Measurements from ENCODE around the gene STK39.

STK39 gene

GRCh38 chr2:168116448-168116847 is 130.9 kb downstream of the STK39 start:
- Histone ChIP-seq H3K4me1 (ENCODE audit: control insufficient read depth, insufficient read depth, low read length) (peaks cover 5% of the 10 kb centered on the region), H3K9ac (ENCODE audit: low read length in 2 of 2) (no peak overlapping the region), H3K9me3 (ENCODE audit: control insufficient read depth in 2 of 2, low read length in 2 of 2) (no peaks in the 10 kb centered on the region), H3K27ac (ENCODE audit: low read length) (no peak overlapping the region), H3K27me3 (ENCODE audit: control insufficient read depth in 1 of 2, insufficient read depth in 2 of 2, low read length in 2 of 2) (no peaks in the 10 kb centered on the region), H3K4me3 (ENCODE audit: low read length in 2 of 2) (no peak overlapping the region), H3K36me3 (ENCODE audit: control insufficient read depth in 2 of 2, insufficient read depth in 2 of 2, low read length in 2 of 2) (peaks cover 6 to 12% of the 10 kb centered on the region in 2 donors)

GRCh38 chr2:168114619-168115018 is 132.8 kb downstream of the STK39 start:
- Histone ChIP-seq H3K9ac (ENCODE audit: low read length in 2 of 2) (no peak overlapping the region), H3K27ac (ENCODE audit: low read length) (no peak overlapping the region), H3K9me3 (ENCODE audit: control insufficient read depth in 2 of 2, low read length in 2 of 2) (no peaks in the 10 kb centered on the region), H3K4me3 (ENCODE audit: low read length in 2 of 2) (no peak overlapping the region), H3K27me3 (ENCODE audit: control insufficient read depth in 1 of 2, insufficient read depth in 2 of 2, low read length in 2 of 2) (no peaks in the 10 kb centered on the region), H3K4me1 (ENCODE audit: control insufficient read depth, insufficient read depth, low read length) (peaks cover 5% of the 10 kb centered on the region), H3K36me3 (ENCODE audit: control insufficient read depth in 2 of 2, insufficient read depth in 2 of 2, low read length in 2 of 2) (peaks cover 6 to 10% of the 10 kb centered on the region in 2 donors)

DNA sequence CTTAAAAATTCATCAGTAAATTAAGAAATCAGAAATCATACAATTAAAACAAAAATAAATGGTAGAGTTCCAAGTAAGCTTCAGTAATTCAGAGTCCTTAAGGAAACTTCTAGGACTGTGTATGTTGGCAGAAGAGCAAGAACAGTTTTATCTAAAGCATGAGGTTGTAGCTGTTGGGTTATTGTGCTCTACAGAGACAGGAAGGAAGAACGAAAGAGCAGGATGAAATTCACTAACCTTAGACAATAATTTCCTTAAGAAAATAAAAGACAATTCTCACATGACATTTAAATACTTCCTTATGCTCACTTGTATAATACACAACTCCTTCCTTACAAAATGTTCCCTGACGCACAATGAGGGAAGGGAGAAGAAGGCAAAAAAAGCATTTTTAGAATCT is 133.4 kb downstream of the STK39 start:
- H3K27ac ChIP-seq (ENCODE audit: low read length), result no peak overlapping the region
- peaks cover 5% of the 10 kb centered on the region for H3K4me1 ChIP-seq (ENCODE audit: control insufficient read depth, insufficient read depth, low read length)
- peaks cover 6 to 10% of the 10 kb centered on the region in 2 donors for H3K36me3 ChIP-seq (ENCODE audit: control insufficient read depth in 2 of 2, insufficient read depth in 2 of 2, low read length in 2 of 2)
- H3K4me3 ChIP-seq (ENCODE audit: low read length in 2 of 2), result no peak overlapping the region
- H3K27me3 ChIP-seq (ENCODE audit: control insufficient read depth in 1 of 2, insufficient read depth in 2 of 2, low read length in 2 of 2), result no peaks in the 10 kb centered on the region
- no peak overlapping the region for H3K9ac ChIP-seq (ENCODE audit: low read length in 2 of 2)
- no peaks in the 10 kb centered on the region for H3K9me3 ChIP-seq (ENCODE audit: control insufficient read depth in 2 of 2, low read length in 2 of 2)

GRCh38 chr2:168107322-168107721 is 140.1 kb downstream of the STK39 start:
- peaks cover 0 to 4% of the 10 kb centered on the region in 2 donors for H3K36me3 ChIP-seq (ENCODE audit: control insufficient read depth in 2 of 2, insufficient read depth in 2 of 2, low read length in 2 of 2)
- no peak overlapping the region for H3K4me3 ChIP-seq (ENCODE audit: low read length in 2 of 2)
- no peaks in the 10 kb centered on the region for H3K27me3 ChIP-seq (ENCODE audit: control insufficient read depth in 1 of 2, insufficient read depth in 2 of 2, low read length in 2 of 2)
- H3K4me1 ChIP-seq (ENCODE audit: control insufficient read depth, insufficient read depth, low read length), result no peaks in the 10 kb centered on the region
- no peak overlapping the region for H3K27ac ChIP-seq (ENCODE audit: low read length)
- no peak overlapping the region for H3K9ac ChIP-seq (ENCODE audit: low read length in 2 of 2)
- H3K9me3 ChIP-seq (ENCODE audit: control insufficient read depth in 2 of 2, low read length in 2 of 2), result no peaks in the 10 kb centered on the region

- Histone ChIP-seq H3K4me3 (ENCODE audit: low read length in 2 of 2) (no peak overlapping the region), H3K9ac (ENCODE audit: low read length in 2 of 2) (no peak overlapping the region), H3K4me1 (ENCODE audit: control insufficient read depth, insufficient read depth, low read length) (no peaks in the 10 kb centered on the region), H3K27ac (ENCODE audit: low read length) (no peak overlapping the region), H3K36me3 (ENCODE audit: control insufficient read depth in 2 of 2, insufficient read depth in 2 of 2, low read length in 2 of 2) (peaks cover 0 to 4% of the 10 kb centered on the region in 2 donors), H3K9me3 (ENCODE audit: control insufficient read depth in 2 of 2, low read length in 2 of 2) (no peaks in the 10 kb centered on the region), H3K27me3 (ENCODE audit: control insufficient read depth in 1 of 2, insufficient read depth in 2 of 2, low read length in 2 of 2) (no peaks in the 10 kb centered on the region)
Observed at GRCh38 chr2:168105127-168105683, 142.2 kb downstream of the STK39 start.

- Histone ChIP-seq H3K27me3 (ENCODE audit: control insufficient read depth in 1 of 2, insufficient read depth in 2 of 2, low read length in 2 of 2) (no peaks in the 10 kb centered on the region), H3K4me1 (ENCODE audit: control insufficient read depth, insufficient read depth, low read length) (no peaks in the 10 kb centered on the region), H3K9ac (ENCODE audit: low read length in 2 of 2) (no peak overlapping the region), H3K9me3 (ENCODE audit: control insufficient read depth in 2 of 2, low read length in 2 of 2) (no peaks in the 10 kb centered on the region), H3K4me3 (ENCODE audit: low read length in 2 of 2) (no peak overlapping the region), H3K36me3 (ENCODE audit: control insufficient read depth in 2 of 2, insufficient read depth in 2 of 2, low read length in 2 of 2) (peaks cover 4 to 12% of the 10 kb centered on the region in 2 donors), H3K27ac (ENCODE audit: low read length) (no peak overlapping the region)
Observed at GRCh38 chr2:168097431-168097830, 150.0 kb downstream of the STK39 start.

DNA sequence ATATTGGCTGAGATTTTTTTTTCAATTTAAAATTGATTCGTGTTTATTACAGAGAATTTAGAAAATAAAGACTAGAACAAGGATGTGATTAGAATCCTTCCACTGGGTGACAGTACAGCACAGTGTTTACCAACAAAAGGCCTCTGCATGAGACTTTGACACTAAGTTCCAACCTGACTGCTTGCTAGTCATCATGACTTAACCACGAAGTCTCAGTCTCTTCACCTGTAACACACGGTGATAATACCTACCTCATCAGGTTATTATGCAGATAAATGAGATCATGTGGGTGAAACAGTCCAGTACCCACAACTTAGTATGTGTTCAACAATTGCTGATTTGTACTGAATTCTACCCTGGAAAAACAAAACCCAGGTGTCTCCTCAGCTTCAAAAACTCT is 151.2 kb downstream of the STK39 start:
- Histone ChIP-seq H3K4me1 (ENCODE audit: control insufficient read depth, insufficient read depth, low read length) (no peaks in the 10 kb centered on the region), H3K9ac (ENCODE audit: low read length in 2 of 2) (no peak overlapping the region), H3K27me3 (ENCODE audit: control insufficient read depth in 1 of 2, insufficient read depth in 2 of 2, low read length in 2 of 2) (no peaks in the 10 kb centered on the region), H3K27ac (ENCODE audit: low read length) (no peak overlapping the region), H3K36me3 (ENCODE audit: control insufficient read depth in 2 of 2, insufficient read depth in 2 of 2, low read length in 2 of 2) (peaks cover 4 to 14% of the 10 kb centered on the region in 2 donors), H3K9me3 (ENCODE audit: control insufficient read depth in 2 of 2, low read length in 2 of 2) (no peaks in the 10 kb centered on the region), H3K4me3 (ENCODE audit: low read length in 2 of 2) (no peak overlapping the region)

- Histone ChIP-seq H3K4me1 (ENCODE audit: control insufficient read depth, insufficient read depth, low read length) (no peaks in the 10 kb centered on the region), H3K27ac (ENCODE audit: low read length) (no peak overlapping the region), H3K36me3 (ENCODE audit: control insufficient read depth in 2 of 2, insufficient read depth in 2 of 2, low read length in 2 of 2) (peaks cover 0 to 11% of the 10 kb centered on the region in 2 donors), H3K27me3 (ENCODE audit: control insufficient read depth in 1 of 2, insufficient read depth in 2 of 2, low read length in 2 of 2) (no peaks in the 10 kb centered on the region), H3K9ac (ENCODE audit: low read length in 2 of 2) (no peak overlapping the region), H3K9me3 (ENCODE audit: control insufficient read depth in 2 of 2, low read length in 2 of 2) (no peaks in the 10 kb centered on the region), H3K4me3 (ENCODE audit: low read length in 2 of 2) (no peak overlapping the region)
Observed at GRCh38 chr2:168091986-168092385, 155.4 kb downstream of the STK39 start.

- H3K4me3 ChIP-seq (ENCODE audit: low read length in 2 of 2), result no peak overlapping the region
- no peaks in the 10 kb centered on the region for H3K4me1 ChIP-seq (ENCODE audit: control insufficient read depth, insufficient read depth, low read length)
- H3K9ac ChIP-seq (ENCODE audit: low read length in 2 of 2), result no peak overlapping the region
- H3K9me3 ChIP-seq (ENCODE audit: control insufficient read depth in 2 of 2, low read length in 2 of 2), result no peaks in the 10 kb centered on the region
- H3K27ac ChIP-seq (ENCODE audit: low read length), result no peak overlapping the region
- H3K27me3 ChIP-seq (ENCODE audit: control insufficient read depth in 1 of 2, insufficient read depth in 2 of 2, low read length in 2 of 2), result no peaks in the 10 kb centered on the region
- H3K36me3 ChIP-seq (ENCODE audit: control insufficient read depth in 2 of 2, insufficient read depth in 2 of 2, low read length in 2 of 2), result peaks cover 0 to 7% of the 10 kb centered on the region in 2 donors
Observed at GRCh38 chr2:168090366-168091135, 156.8 kb downstream of the STK39 start.

DNA sequence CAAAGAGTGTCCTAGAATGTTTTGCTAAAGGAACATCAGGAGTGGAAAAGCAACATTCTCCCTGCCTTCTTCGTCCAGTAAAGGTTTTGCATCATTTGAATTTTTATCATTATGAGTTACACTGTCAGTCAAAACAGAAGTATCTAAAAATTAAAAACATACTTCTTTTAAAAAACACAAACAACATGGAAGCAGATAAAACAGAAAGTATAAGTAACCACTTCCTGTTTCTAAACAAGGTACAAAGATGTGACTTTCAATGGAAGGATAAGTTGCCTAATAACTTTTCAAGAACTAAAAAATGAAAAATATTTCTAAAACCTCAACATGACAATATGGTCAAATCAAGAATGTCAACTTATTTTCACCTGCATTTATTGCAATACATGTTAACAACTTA is 158.2 kb downstream of the STK39 start:
- no peak overlapping the region for H3K9ac ChIP-seq (ENCODE audit: low read length in 2 of 2)
- H3K36me3 ChIP-seq (ENCODE audit: control insufficient read depth in 2 of 2, insufficient read depth in 2 of 2, low read length in 2 of 2), result peaks cover 0 to 7% of the 10 kb centered on the region in 2 donors
- H3K27ac ChIP-seq (ENCODE audit: low read length), result no peak overlapping the region
- H3K27me3 ChIP-seq (ENCODE audit: control insufficient read depth in 1 of 2, insufficient read depth in 2 of 2, low read length in 2 of 2), result no peaks in the 10 kb centered on the region
- no peaks in the 10 kb centered on the region for H3K9me3 ChIP-seq (ENCODE audit: control insufficient read depth in 2 of 2, low read length in 2 of 2)
- H3K4me3 ChIP-seq (ENCODE audit: low read length in 2 of 2), result no peak overlapping the region
- H3K4me1 ChIP-seq (ENCODE audit: control insufficient read depth, insufficient read depth, low read length), result no peaks in the 10 kb centered on the region

DNA sequence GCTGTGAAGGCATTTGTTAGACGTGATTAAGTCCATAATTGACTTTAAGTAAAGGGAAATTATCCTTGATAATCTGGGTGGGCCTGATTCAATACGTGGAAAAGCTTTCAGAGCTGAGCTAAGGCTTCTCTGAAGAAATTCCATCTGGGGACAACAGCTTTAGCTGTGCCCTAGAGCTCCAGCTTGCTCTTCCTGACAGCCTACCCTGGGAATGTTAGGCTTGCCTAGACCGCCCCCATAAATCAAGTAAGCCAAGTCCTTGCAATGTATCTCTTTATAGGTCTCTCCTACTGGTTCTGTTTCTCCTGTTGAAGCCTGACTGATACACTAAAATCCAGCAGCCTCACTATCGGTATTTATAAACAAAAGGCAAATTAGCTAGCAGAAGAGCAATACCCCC is 160.0 kb downstream of the STK39 start:
- peaks cover 0 to 4% of the 10 kb centered on the region in 2 donors for H3K36me3 ChIP-seq (ENCODE audit: control insufficient read depth in 2 of 2, insufficient read depth in 2 of 2, low read length in 2 of 2)
- H3K4me1 ChIP-seq (ENCODE audit: control insufficient read depth, insufficient read depth, low read length), result no peaks in the 10 kb centered on the region
- H3K27me3 ChIP-seq (ENCODE audit: control insufficient read depth in 1 of 2, insufficient read depth in 2 of 2, low read length in 2 of 2), result no peaks in the 10 kb centered on the region
- H3K9ac ChIP-seq (ENCODE audit: low read length in 2 of 2), result no peak overlapping the region
- no peaks in the 10 kb centered on the region for H3K9me3 ChIP-seq (ENCODE audit: control insufficient read depth in 2 of 2, low read length in 2 of 2)
- no peak overlapping the region for H3K4me3 ChIP-seq (ENCODE audit: low read length in 2 of 2)
- H3K27ac ChIP-seq (ENCODE audit: low read length), result no peak overlapping the region
